Keratinocyte (primary cell): ENCODE results near the gene IFIT3. TPM values are rescaled to one million over a fixed set of nuclear protein-coding genes. Genes with fewer than 3 reads are reported as not detected.

Experiments used
- DNase-seq: peaks from one replicate; pipeline ENCODE4 v3.0.0-alpha.2; 2011; ENCODE audit warnings: low read depth, missing footprints, low spot score
- FAIRE-seq: peaks from 2 replicates; lab custom pipeline; 2011; peaks lifted over from hg19 to GRCh38; lab: Jason Lieb, UNC
- H2AFZ ChIP-seq: 2 replicates; pipeline ENCODE4 v1.6.0; 2012; ENCODE audit warnings: low read length, control low read depth, inconsistent platforms; ENCODE audit not compliant: control insufficient read depth
- H3K27ac ChIP-seq: 2 replicates; pipeline ENCODE4 v1.5.1; 2011; ENCODE audit warnings: low read length; ENCODE audit not compliant: control insufficient read depth, insufficient read depth
- H3K27me3 ChIP-seq: 3 replicates; pipeline ENCODE4 v1.6.0; 2011; ENCODE audit warnings: low read length; ENCODE audit not compliant: control insufficient read depth, insufficient read depth; ENCODE audit errors: extremely low read depth
- H3K36me3 ChIP-seq, 2 experiments: 2 replicates in 1 of 2; 3 replicates in 1 of 2; pipeline ENCODE4 v1.5.1; 2011; ENCODE audit warnings: low read length in 2 of 2, mild to moderate bottlenecking in 1 of 2; ENCODE audit not compliant: control insufficient read depth in 2 of 2, insufficient read depth in 2 of 2; ENCODE audit errors: extremely low read depth in 1 of 2
- H3K4me1 ChIP-seq: 3 replicates; pipeline ENCODE4 v1.5.1; 2011; ENCODE audit warnings: low read length; ENCODE audit not compliant: control insufficient read depth, insufficient read depth; ENCODE audit errors: extremely low read depth
- H3K4me2 ChIP-seq: 3 replicates; pipeline ENCODE4 v1.6.0; 2011; ENCODE audit warnings: low read depth, low read length; ENCODE audit not compliant: control insufficient read depth, insufficient read depth; ENCODE audit errors: extremely low read depth
- H3K4me3 ChIP-seq, 3 experiments: fragments of 200-600 bp in 1 of 3; sonication (generic) in 1 of 3; 2 replicates in 2 of 3; 3 replicates in 1 of 3; pipeline ENCODE4 v1.5.1; 2011 to 2016; ENCODE audit warnings: low read length in 3 of 3, mild to moderate bottlenecking in 3 of 3, control low read depth in 2 of 3, inconsistent platforms in 1 of 3, low read depth in 1 of 3, mixed read lengths in 1 of 3, mixed run types in 1 of 3, moderate library complexity in 1 of 3; ENCODE audit not compliant: control insufficient read depth in 2 of 3, insufficient read depth in 2 of 3; ENCODE audit errors: extremely low read depth in 1 of 3
- H3K79me2 ChIP-seq: 2 replicates; pipeline ENCODE4 v1.6.0; 2012; ENCODE audit warnings: low read length; ENCODE audit not compliant: control insufficient read depth, insufficient read depth
- H3K9ac ChIP-seq: 3 replicates; pipeline ENCODE4 v1.6.0; 2011; ENCODE audit warnings: low read length; ENCODE audit not compliant: control insufficient read depth, insufficient read depth; ENCODE audit errors: extremely low read depth
- H3K9me1 ChIP-seq: 3 replicates; pipeline ENCODE4 v1.6.0; 2011; ENCODE audit warnings: low read length; ENCODE audit not compliant: control insufficient read depth, insufficient read depth; ENCODE audit errors: extremely low read depth
- H3K9me3 ChIP-seq: 2 replicates; pipeline ENCODE4 v1.5.1; 2012; ENCODE audit warnings: low read depth, low read length; ENCODE audit not compliant: control insufficient read depth
- H4K20me1 ChIP-seq: 3 replicates; pipeline ENCODE4 v1.6.0; 2011; ENCODE audit warnings: low read length; ENCODE audit not compliant: control insufficient read depth, insufficient read depth; ENCODE audit errors: extremely low read depth
- EZH2 ChIP-seq: IDR thresholded peaks from one replicate; pipeline ENCODE4 v1.6.1; 2012; ENCODE audit warnings: inconsistent platforms, mild to moderate bottlenecking, low read length, moderate library complexity
- dilution Hi-C: fragments of 300-500 bp; cut with MboI; formaldehyde crosslinking; loops from one replicate; pipeline ENCODE4 v1.7.0; 2020; ENCODE audit warnings: low sequenced_read_pairs; ENCODE audit not compliant: extremely low pct_ligation_motif_present
- polyA plus RNA-seq, 5 experiments: library from polyadenylated mRNA; depleted of rRNA in 3 of 5; stranded (reverse) in 3 of 5; stranded (forward) in 1 of 5; unstranded in 1 of 5; fragments of >200 nt; gene quantifications; 1 replicate in 1 of 5; 2 replicates in 3 of 5; 3 replicates in 1 of 5; pipeline versions ENCODE4 v1.2.1 to v1.2.3, GENCODE V29; 2011 to 2012; ENCODE audit warnings: missing spikeins in 2 of 5, low read depth in 1 of 5, low replicate concordance in 1 of 5
- TF ChIP-seq, protein P1 (sequence below), 3 experiments: IDR thresholded peaks in 1 of 3; conservative IDR thresholded peaks in 1 of 3; optimal IDR thresholded peaks in 1 of 3; 2 replicates in 2 of 3; 3 replicates in 1 of 3; pipeline versions ENCODE3 to v1.5.1; 2011; ENCODE audit warnings: low read length in 3 of 3, mild to moderate bottlenecking in 3 of 3, moderate library complexity in 2 of 3, control low read depth in 1 of 3, inconsistent platforms in 1 of 3; ENCODE audit not compliant: insufficient read depth in 2 of 3; ENCODE audit errors: extremely low read depth in 1 of 3

IFIT3 gene
- polyA plus RNA-seq, 1 donor (not counting 4 experiments of a cell fraction or from before 2014, with no cell fraction given): 42.6 TPM

DNA sequence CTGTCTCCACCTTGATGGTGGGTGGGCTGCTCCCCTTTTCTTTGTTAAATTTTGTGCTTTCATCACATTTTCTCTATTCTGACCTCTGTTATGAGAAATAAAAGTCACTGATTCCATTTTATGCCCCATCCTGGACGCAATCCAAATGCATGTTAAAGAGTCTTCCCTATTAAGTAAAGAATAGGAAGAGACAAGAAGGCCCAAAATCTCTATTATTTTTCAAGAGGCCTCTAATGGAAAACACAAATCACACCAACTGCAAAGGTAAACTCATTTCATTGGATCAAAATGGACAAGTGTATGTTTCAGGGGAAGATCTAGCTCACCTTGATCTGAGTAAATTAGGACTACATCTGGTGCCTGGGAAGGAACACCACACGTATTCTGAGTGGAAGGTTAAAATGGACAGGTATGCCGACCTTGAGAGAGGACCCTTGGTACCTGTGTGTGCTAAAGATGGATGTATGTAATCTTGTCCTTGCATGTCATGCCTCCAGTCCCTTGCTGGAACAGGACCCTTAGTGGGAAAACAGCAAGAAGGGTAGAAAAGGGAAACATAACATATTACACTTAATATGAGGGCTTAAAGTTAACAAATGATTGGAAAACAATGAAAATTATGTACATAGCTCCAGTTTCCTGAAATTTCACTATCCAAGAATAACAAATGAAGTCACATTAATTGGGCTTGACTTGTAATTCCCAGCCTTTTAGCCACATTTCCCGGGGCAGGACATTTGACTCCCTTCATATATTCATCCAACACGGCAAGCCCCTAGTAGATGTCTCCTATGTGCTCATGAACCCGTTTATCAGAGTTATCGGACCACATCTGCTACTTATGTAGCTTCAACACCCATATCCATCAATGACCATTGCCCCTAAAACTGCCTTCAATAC is 18.4 kb upstream of the IFIT3 start:
- Histone ChIP-seq H3K9me3 (no peaks in the 10 kb centered on the region), H3K36me3 (peaks cover 0 to 3% of the 10 kb centered on the region in 2 experiments), H3K27ac (no peak overlapping the region), H2AFZ (no peak overlapping the region), H3K4me1 (no peaks in the 10 kb centered on the region), H3K27me3 (no peaks in the 10 kb centered on the region), H3K4me2 (no peak overlapping the region), H3K79me2 (no peaks in the 10 kb centered on the region), H3K4me3 (no peak overlapping the region), H3K9me1 (no peaks in the 10 kb centered on the region), H3K9ac (no peak overlapping the region), H4K20me1 (no peaks in the 10 kb centered on the region)
- no peak for TF ChIP-seq EZH2
- TF ChIP-seq, protein P1, sequence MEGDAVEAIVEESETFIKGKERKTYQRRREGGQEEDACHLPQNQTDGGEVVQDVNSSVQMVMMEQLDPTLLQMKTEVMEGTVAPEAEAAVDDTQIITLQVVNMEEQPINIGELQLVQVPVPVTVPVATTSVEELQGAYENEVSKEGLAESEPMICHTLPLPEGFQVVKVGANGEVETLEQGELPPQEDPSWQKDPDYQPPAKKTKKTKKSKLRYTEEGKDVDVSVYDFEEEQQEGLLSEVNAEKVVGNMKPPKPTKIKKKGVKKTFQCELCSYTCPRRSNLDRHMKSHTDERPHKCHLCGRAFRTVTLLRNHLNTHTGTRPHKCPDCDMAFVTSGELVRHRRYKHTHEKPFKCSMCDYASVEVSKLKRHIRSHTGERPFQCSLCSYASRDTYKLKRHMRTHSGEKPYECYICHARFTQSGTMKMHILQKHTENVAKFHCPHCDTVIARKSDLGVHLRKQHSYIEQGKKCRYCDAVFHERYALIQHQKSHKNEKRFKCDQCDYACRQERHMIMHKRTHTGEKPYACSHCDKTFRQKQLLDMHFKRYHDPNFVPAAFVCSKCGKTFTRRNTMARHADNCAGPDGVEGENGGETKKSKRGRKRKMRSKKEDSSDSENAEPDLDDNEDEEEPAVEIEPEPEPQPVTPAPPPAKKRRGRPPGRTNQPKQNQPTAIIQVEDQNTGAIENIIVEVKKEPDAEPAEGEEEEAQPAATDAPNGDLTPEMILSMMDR (optimal IDR thresholded peaks at IDR 0.05 in 1 of 3, IDR thresholded peaks at IDR 0.05 in 1 of 3, conservative IDR thresholded peaks at IDR 0.05 in 1 of 3; ENCODE audit: extremely low read depth in 1 of 3, insufficient read depth in 2 of 3, low read length in 3 of 3): no peak
- DNase-seq (no peak), FAIRE-seq (no peak)
- dilution Hi-C loops: no loop called here

DNA sequence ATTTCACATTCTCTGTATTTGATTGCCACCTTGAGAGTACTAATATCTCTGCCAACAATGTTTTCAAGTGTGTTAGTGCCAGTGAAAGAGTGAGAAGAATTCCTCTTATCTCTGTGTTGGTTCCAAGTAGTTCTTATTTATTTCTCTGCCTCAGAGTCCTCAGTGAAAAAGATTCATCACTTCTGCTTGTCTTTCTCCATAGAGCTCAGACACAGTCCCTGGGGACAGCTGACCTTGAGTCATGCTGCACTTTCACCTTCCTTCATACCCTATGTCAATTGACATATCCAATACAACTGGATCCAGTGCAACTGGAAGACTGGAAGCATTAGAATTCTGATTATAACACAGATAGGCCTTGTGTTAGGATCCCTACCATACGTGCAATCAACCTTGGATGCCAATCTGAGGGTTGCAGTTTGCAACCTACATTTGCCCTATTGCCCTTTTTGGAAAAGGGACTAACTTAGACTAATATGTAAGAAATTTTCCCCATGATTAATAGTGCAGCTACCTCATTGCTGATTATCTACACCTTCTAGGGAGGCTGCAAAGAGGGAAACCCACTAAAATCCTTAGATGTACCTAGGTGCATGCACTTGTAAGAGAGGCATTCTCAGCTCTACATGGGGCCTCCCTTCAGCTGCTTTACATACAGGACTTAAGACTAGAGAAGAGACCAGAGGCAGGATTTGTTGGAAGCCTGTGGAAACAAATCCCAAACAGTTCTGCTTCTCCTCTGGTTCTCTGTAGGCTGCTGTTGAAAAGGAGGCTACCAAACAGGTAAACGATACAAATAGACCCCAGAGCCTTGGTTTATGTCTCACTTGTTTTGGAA is 17.5 kb upstream of the IFIT3 start:
- FAIRE-seq: no peak
- H3K27me3 ChIP-seq: no peaks in the 10 kb centered on the region
- H3K4me2 ChIP-seq: no peak overlapping the region

More for the DNA sequence above, 17.5 kb upstream of the IFIT3 start:
- no peaks in the 10 kb centered on the region for H3K9me1 ChIP-seq
- peaks cover 0 to 3% of the 10 kb centered on the region in 2 experiments for H3K36me3 ChIP-seq
- no peak overlapping the region for H3K9ac ChIP-seq
- no peaks in the 10 kb centered on the region for H4K20me1 ChIP-seq
- H3K4me3 ChIP-seq: no peak overlapping the region
- no peak for TF ChIP-seq EZH2
- TF ChIP-seq, protein P1 (optimal IDR thresholded peaks at IDR 0.05 in 1 of 3, IDR thresholded peaks at IDR 0.05 in 1 of 3, conservative IDR thresholded peaks at IDR 0.05 in 1 of 3; ENCODE audit: extremely low read depth in 1 of 3, insufficient read depth in 2 of 3, low read length in 3 of 3): no peak
- H3K4me1 ChIP-seq: no peaks in the 10 kb centered on the region
- no peak overlapping the region for H2AFZ ChIP-seq
- H3K79me2 ChIP-seq: no peaks in the 10 kb centered on the region
- dilution Hi-C loops: no loop called here
- no peak overlapping the region for H3K27ac ChIP-seq
- no peaks in the 10 kb centered on the region for H3K9me3 ChIP-seq
- no peak for DNase-seq
